Activated T-cell treated with anti-CD3 and anti-CD28 coated beads, Interleukin-2, amount 50 U/mL, for 1 hour (primary cell): ENCODE measurements around the gene ADAMTS14.
"Not testable (repeated sequence)": the region's sequence is repeated elsewhere in the genome, so short reads cannot be mapped to it uniquely, and the experiment has no call there.

Experiments used
- DNase-seq: peaks from one replicate; pipeline ENCODE4 v3.0.0-alpha.2; 2020

The ADAMTS14 gene

GRCh38 chr10:70753841-70754621 lies 81.7 kb downstream of the ADAMTS14 start:
- no peak for DNase-seq

GRCh38 chr10:70756700-70757360 lies 84.5 kb downstream of the ADAMTS14 start:
- no peak for DNase-seq

GRCh38 chr10:70757856-70758255 lies 85.5 kb downstream of the ADAMTS14 start:
- DNase-seq = no peak

- DNase-seq = peak; percentile 54
These were observed 86.6 kb downstream of the ADAMTS14 start for GRCh38 chr10:70758757-70759514.

- no peak for DNase-seq
These were observed 87.5 kb downstream of the ADAMTS14 start for GRCh38 chr10:70759781-70760180.

GRCh38 chr10:70760271-70760787 lies 88.0 kb downstream of the ADAMTS14 start:
- no peak for DNase-seq

GRCh38 chr10:70761031-70761601 lies 88.8 kb downstream of the ADAMTS14 start:
- DNase-seq = no peak

GRCh38 chr10:70761727-70762350 lies 89.5 kb downstream of the ADAMTS14 start:
- DNase-seq = no peak

GRCh38 chr10:70762441-70763175 lies 90.3 kb downstream of the ADAMTS14 start:
- DNase-seq = no peak

GRCh38 chr10:70763567-70763966 lies 91.3 kb downstream of the ADAMTS14 start:
- no peak for DNase-seq

GRCh38 chr10:70765794-70766594 lies 93.7 kb downstream of the ADAMTS14 start:
- no peak for DNase-seq

- not testable (repeated sequence) for DNase-seq
These were observed 95.8 kb downstream of the ADAMTS14 start for GRCh38 chr10:70768026-70768685.

- DNase-seq = no peak
These were observed 96.8 kb downstream of the ADAMTS14 start for GRCh38 chr10:70769121-70769520.

GRCh38 chr10:70770001-70770400 lies 97.7 kb downstream of the ADAMTS14 start:
- DNase-seq = no peak

GRCh38 chr10:70770516-70770915 lies 98.2 kb downstream of the ADAMTS14 start:
- not testable (repeated sequence) for DNase-seq

- DNase-seq = no peak
These were observed 99.2 kb downstream of the ADAMTS14 start for GRCh38 chr10:70771311-70772194.

GRCh38 chr10:70772627-70773026 lies 100.3 kb downstream of the ADAMTS14 start:
- DNase-seq = no peak

GRCh38 chr10:70773461-70773860 lies 101.2 kb downstream of the ADAMTS14 start:
- no peak for DNase-seq
